Measurements from ENCODE around the gene AFTPH. TPM values are rescaled to one million over a fixed set of nuclear protein-coding genes. Genes with fewer than 3 reads are reported as not detected.

The AFTPH gene
- total and polyA plus RNA-seq, 3 experiments from 2014 or later, result 28.4 to 44.2 (median 41.4) TPM

- no peaks in the 10 kb centered on the region for H3K9me3 ChIP-seq (ENCODE audit: low read length)
- no peaks in the 10 kb centered on the region for H3K27me3 ChIP-seq (ENCODE audit: insufficient read depth, low read length, poor library complexity, severe bottlenecking)
- ChIA-PET CTCF (no interaction called here), POLR2A (no interaction called here)
- no peaks in the 10 kb centered on the region for H3K9me3 Mint-ChIP-seq
- H3K27ac Mint-ChIP-seq, result peak overlapping the region in 5 of 8 donors; percentile 12 to 75 (median 33)
- no peaks in the 10 kb centered on the region for H3K27me3 Mint-ChIP-seq
- H3K4me1 Mint-ChIP-seq, result peaks cover 32 to 38% (median 38%) of the 10 kb centered on the region in 3 donors
- H3K4me1 ChIP-seq (ENCODE audit: insufficient read depth, low read length), result peaks cover 21% of the 10 kb centered on the region
- no peak for DNase-seq
- H3K36me3 Mint-ChIP-seq, result peaks cover 0 to 25% (median 10%) of the 10 kb centered on the region in 3 donors
- H3K4me3 ChIP-seq (ENCODE audit: low read length), result no peak overlapping the region
- peak overlapping the region in 1 of 7 donors; percentile 3 for H3K4me3 Mint-ChIP-seq
- H3K27ac ChIP-seq (ENCODE audit: low read depth, low read length), result no peak overlapping the region
- peaks cover 2% of the 10 kb centered on the region for H3K36me3 ChIP-seq (ENCODE audit: insufficient read depth, low read length)
These were observed 42.0 kb downstream of the AFTPH start for GRCh38 chr2:64565949-64566710.

DNA sequence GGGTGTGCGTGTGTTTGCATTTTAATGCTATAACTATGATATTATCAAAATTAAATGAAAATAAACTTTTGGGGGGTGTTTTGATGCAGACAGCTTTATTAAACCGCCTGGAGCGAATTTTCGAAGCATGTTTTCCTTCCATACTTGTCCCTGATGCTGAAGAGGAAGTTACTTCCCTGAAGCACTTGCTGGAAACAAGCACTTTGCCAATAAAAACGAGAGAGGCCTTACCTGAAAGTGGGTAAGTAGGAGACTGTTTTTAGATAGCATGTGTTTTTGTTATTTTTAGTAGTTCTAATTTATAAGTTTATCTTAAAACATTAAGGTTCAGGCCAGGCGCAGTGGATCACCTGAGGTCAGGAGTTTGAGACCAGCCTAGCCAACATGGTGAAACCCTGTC, 43.3 kb downstream of the AFTPH start:
- DNase-seq, result no peak
- Mint-ChIP-seq H3K27ac (no peak overlapping the region), H3K4me1 (peaks cover 23 to 32% (median 29%) of the 10 kb centered on the region in 3 donors), H3K9me3 (no peaks in the 10 kb centered on the region), H3K27me3 (no peaks in the 10 kb centered on the region), H3K4me3 (no peak overlapping the region), H3K36me3 (peaks cover 0 to 34% (median 17%) of the 10 kb centered on the region in 3 donors)
- ChIA-PET CTCF (no interaction called here), POLR2A (interaction anchor here (1.2 kb wide), 1 partner anchor 44 kb away, joined by 3 read pairs; the partner anchor contains the start of gene AFTPH)
- Histone ChIP-seq H3K4me3 (ENCODE audit: low read length) (no peak overlapping the region), H3K27ac (ENCODE audit: low read depth, low read length) (no peak overlapping the region), H3K4me1 (ENCODE audit: insufficient read depth, low read length) (peaks cover 12% of the 10 kb centered on the region), H3K36me3 (ENCODE audit: insufficient read depth, low read length) (peaks cover 4% of the 10 kb centered on the region), H3K27me3 (ENCODE audit: insufficient read depth, low read length, poor library complexity, severe bottlenecking) (no peaks in the 10 kb centered on the region), H3K9me3 (ENCODE audit: low read length) (no peaks in the 10 kb centered on the region)

DNA sequence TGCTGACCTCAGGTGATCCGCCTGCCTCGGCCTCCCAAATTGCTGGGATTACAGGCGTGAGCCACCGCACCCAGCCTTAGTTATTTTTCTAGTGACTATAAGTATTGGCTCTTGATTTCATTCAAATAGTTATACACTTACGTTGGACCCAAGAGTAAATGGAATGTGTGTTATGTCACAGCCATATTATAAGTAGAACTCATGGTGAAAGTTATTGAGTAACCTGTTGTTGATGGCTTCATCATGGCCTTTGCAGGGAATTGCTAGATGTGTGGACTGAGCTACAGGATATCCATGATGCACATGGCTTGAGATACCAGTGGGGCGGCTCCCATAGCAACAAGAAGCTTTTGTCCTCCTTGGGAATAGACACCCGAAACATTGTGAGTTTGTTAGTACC, 44.7 kb downstream of the AFTPH start:
- Histone ChIP-seq H3K36me3 (ENCODE audit: insufficient read depth, low read length) (peaks cover 11% of the 10 kb centered on the region), H3K9me3 (ENCODE audit: low read length) (no peaks in the 10 kb centered on the region), H3K27ac (ENCODE audit: low read depth, low read length) (no peak overlapping the region), H3K4me1 (ENCODE audit: insufficient read depth, low read length) (peaks cover 10% of the 10 kb centered on the region), H3K4me3 (ENCODE audit: low read length) (no peak overlapping the region), H3K27me3 (ENCODE audit: insufficient read depth, low read length, poor library complexity, severe bottlenecking) (no peaks in the 10 kb centered on the region)
- Mint-ChIP-seq H3K36me3 (peaks cover 0 to 47% (median 18%) of the 10 kb centered on the region in 3 donors), H3K9me3 (no peaks in the 10 kb centered on the region), H3K27ac (peak overlapping the region in 1 of 8 donors; percentile 49), H3K4me3 (no peak overlapping the region), H3K27me3 (no peaks in the 10 kb centered on the region), H3K4me1 (peaks cover 21 to 29% (median 27%) of the 10 kb centered on the region in 3 donors)
- ChIA-PET POLR2A (no interaction called here), CTCF (no interaction called here)
- DNase-seq, result no peak

- Mint-ChIP-seq H3K4me3 (no peak overlapping the region), H3K9me3 (no peaks in the 10 kb centered on the region), H3K27me3 (no peaks in the 10 kb centered on the region), H3K4me1 (peaks cover 0 to 6% (median 4%) of the 10 kb centered on the region in 3 donors), H3K27ac (peak overlapping the region in 5 of 8 donors; percentile 5 to 47 (median 14)), H3K36me3 (peaks cover 0 to 78% (median 20%) of the 10 kb centered on the region in 3 donors)
- Histone ChIP-seq H3K9me3 (ENCODE audit: low read length) (no peaks in the 10 kb centered on the region), H3K27me3 (ENCODE audit: insufficient read depth, low read length, poor library complexity, severe bottlenecking) (no peaks in the 10 kb centered on the region), H3K4me1 (ENCODE audit: insufficient read depth, low read length) (no peaks in the 10 kb centered on the region), H3K27ac (ENCODE audit: low read depth, low read length) (no peak overlapping the region), H3K36me3 (ENCODE audit: insufficient read depth, low read length) (peaks cover 11% of the 10 kb centered on the region), H3K4me3 (ENCODE audit: low read length) (no peak overlapping the region)
- DNase-seq, result no peak
- CTCF ChIA-PET, result interaction anchor here (1.3 kb wide), 1 partner anchor 51 kb away, joined by 3 read pairs; the partner anchor contains the start of gene AFTPH
- POLR2A ChIA-PET, result no interaction called here
These were observed 50.7 kb downstream of the AFTPH start for GRCh38 chr2:64574871-64575270.

GRCh38 chr2:64581018-64581417, 56.9 kb downstream of the AFTPH start:
- H3K4me1 ChIP-seq (ENCODE audit: insufficient read depth, low read length), result no peaks in the 10 kb centered on the region
- H3K9me3 ChIP-seq (ENCODE audit: low read length), result no peaks in the 10 kb centered on the region
- H3K27me3 ChIP-seq (ENCODE audit: insufficient read depth, low read length, poor library complexity, severe bottlenecking), result no peaks in the 10 kb centered on the region
- Mint-ChIP-seq H3K9me3 (no peaks in the 10 kb centered on the region), H3K27me3 (no peaks in the 10 kb centered on the region), H3K27ac (peak overlapping the region in 2 of 8 donors; percentile 29 to 68), H3K4me1 (peaks cover 0 to 2% (median 0%) of the 10 kb centered on the region in 3 donors), H3K36me3 (peaks cover 0 to 61% (median 14%) of the 10 kb centered on the region in 3 donors), H3K4me3 (no peak overlapping the region)
- no peak overlapping the region for H3K27ac ChIP-seq (ENCODE audit: low read depth, low read length)
- peaks cover 17% of the 10 kb centered on the region for H3K36me3 ChIP-seq (ENCODE audit: insufficient read depth, low read length)
- ChIA-PET CTCF (interaction anchor here (1.5 kb wide), 1 partner anchor 251 kb away, joined by 3 read pairs; no protein-coding TSS in a partner anchor), POLR2A (no interaction called here)
- no peak for DNase-seq
- H3K4me3 ChIP-seq (ENCODE audit: low read length), result no peak overlapping the region

- Mint-ChIP-seq H3K36me3 (peaks cover 0 to 62% (median 14%) of the 10 kb centered on the region in 3 donors), H3K4me3 (no peak overlapping the region), H3K4me1 (peaks cover 0 to 3% (median 2%) of the 10 kb centered on the region in 3 donors), H3K27ac (peak overlapping the region in 2 of 8 donors; percentile 8 to 26), H3K27me3 (no peaks in the 10 kb centered on the region), H3K9me3 (no peaks in the 10 kb centered on the region)
- H3K4me3 ChIP-seq (ENCODE audit: low read length), result no peak overlapping the region
- no peaks in the 10 kb centered on the region for H3K9me3 ChIP-seq (ENCODE audit: low read length)
- H3K4me1 ChIP-seq (ENCODE audit: insufficient read depth, low read length), result no peaks in the 10 kb centered on the region
- no peak overlapping the region for H3K27ac ChIP-seq (ENCODE audit: low read depth, low read length)
- POLR2A ChIA-PET, result no interaction called here
- DNase-seq, result no peak
- peaks cover 19% of the 10 kb centered on the region for H3K36me3 ChIP-seq (ENCODE audit: insufficient read depth, low read length)
- no peaks in the 10 kb centered on the region for H3K27me3 ChIP-seq (ENCODE audit: insufficient read depth, low read length, poor library complexity, severe bottlenecking)
- CTCF ChIA-PET, result interaction anchor here (0.9 to 1.5 kb wide), 3 partner anchors 9 to 282 kb away, joined by 3 read pairs; no protein-coding TSS in a partner anchor
These were observed 57.8 kb downstream of the AFTPH start for GRCh38 chr2:64581777-64582539.

DNA sequence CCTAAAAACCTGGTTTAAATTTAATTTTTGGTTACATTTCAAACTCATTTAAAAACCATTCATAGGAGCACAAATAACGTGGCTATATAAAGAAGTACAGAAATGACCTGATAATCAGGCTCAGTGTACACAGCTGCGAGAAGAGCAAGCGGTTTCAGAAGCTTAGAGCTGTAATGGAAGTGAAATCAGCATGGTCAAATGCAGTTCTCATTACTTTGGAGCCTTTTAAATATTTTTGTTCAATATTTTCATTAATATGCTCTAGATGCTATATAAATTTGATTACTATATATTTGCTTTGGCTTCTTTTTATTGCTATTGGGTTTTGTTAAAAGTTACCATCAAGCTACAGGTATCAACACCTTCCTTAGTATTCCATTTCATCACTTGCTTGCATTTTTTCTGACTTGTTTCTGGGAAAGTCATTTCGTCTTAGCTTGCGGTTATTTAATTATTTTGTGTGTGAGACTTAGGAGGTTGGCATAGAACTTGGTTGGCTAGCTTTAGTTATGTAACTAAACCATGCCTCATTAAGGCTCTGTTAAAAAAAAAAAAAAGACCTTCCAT, 58.7 kb downstream of the AFTPH start:
- Mint-ChIP-seq H3K9me3 (no peaks in the 10 kb centered on the region), H3K27ac (peak overlapping the region in 2 of 8 donors; percentile 8 to 58), H3K27me3 (no peaks in the 10 kb centered on the region), H3K4me3 (no peak overlapping the region), H3K36me3 (peaks cover 0 to 59% (median 10%) of the 10 kb centered on the region in 3 donors), H3K4me1 (peaks cover 0 to 4% (median 2%) of the 10 kb centered on the region in 3 donors)
- peaks cover 19% of the 10 kb centered on the region for H3K36me3 ChIP-seq (ENCODE audit: insufficient read depth, low read length)
- no peaks in the 10 kb centered on the region for H3K9me3 ChIP-seq (ENCODE audit: low read length)
- H3K4me3 ChIP-seq (ENCODE audit: low read length), result no peak overlapping the region
- ChIA-PET POLR2A (no interaction called here), CTCF (interaction anchor here (0.8 to 1.5 kb wide), 4 partner anchors 24 to 290 kb away, joined by 3 read pairs; no protein-coding TSS in a partner anchor)
- no peaks in the 10 kb centered on the region for H3K27me3 ChIP-seq (ENCODE audit: insufficient read depth, low read length, poor library complexity, severe bottlenecking)
- H3K27ac ChIP-seq (ENCODE audit: low read depth, low read length), result no peak overlapping the region
- H3K4me1 ChIP-seq (ENCODE audit: insufficient read depth, low read length), result no peaks in the 10 kb centered on the region
- DNase-seq, result no peak
